HCT116 (cell line): ENCODE results near the gene GSTO2. TPM values are rescaled to one million over a fixed set of nuclear protein-coding genes. Genes with fewer than 3 reads are reported as not detected.

Experiments
- ATAC-seq: fragments of 200-7000 bp; cut with Tn5 transposase; 2 replicates; pipeline ENCODE4 v1.9.1; 2020; ENCODE audit warnings: mild to moderate bottlenecking, moderate library complexity
- BruUV-seq: library from RNA; stranded (reverse); fragments of 400-500 nt; replicated peaks from 2 replicates; lab custom pipeline; 2021; lab: Mats Ljungman, UMichigan
- CTCF ChIA-PET: fragments of 300-600 bp; sonication (Branson Sonifier 250); formaldehyde crosslinking; loops from one replicate; lab custom pipeline; 2021; ENCODE audit warnings: antibody characterized with exemption; lab: Charles Lee
- POLR2A ChIA-PET: fragments of 300-600, 350-600 bp; sonication (Branson Sonifier 250); formaldehyde crosslinking; loops from one replicate; lab custom pipeline; 2021; ENCODE audit warnings: antibody characterized with exemption; lab: Charles Lee
- RAD21 ChIA-PET, 2 experiments: fragments of 300-600 bp; sonication (Branson Sonifier 250); formaldehyde crosslinking; loops; one replicate each; lab custom pipeline; 2023; ENCODE audit warnings: low total read pairs in 2 of 2; ENCODE audit not compliant: uncharacterized antibody in 2 of 2, unreplicated experiment in 2 of 2, low non-redundant PET in 1 of 2; lab: Charles Lee
- DNase-seq: peaks from one replicate; pipeline ENCODE4 v3.0.0-alpha.2; 2010; ENCODE audit warnings: low read depth, low spot score
- H2AFZ ChIP-seq: fragments of 200-600 bp; shearing (Covaris generic), sonication (generic); 2 replicates; pipeline ENCODE4 v1.6.1; 2017; ENCODE audit warnings: low read depth, mixed run types, mixed read lengths, antibody characterized with exemption, low read length; ENCODE audit not compliant: poor library complexity, severe bottlenecking
- H3K27ac ChIP-seq: 2 replicates; pipeline ENCODE4 v1.5.1; 2012; ENCODE audit warnings: low read depth, low read length
- H3K27me3 ChIP-seq: fragments of 200-600 bp; sonication (generic); 2 replicates; pipeline ENCODE4 v1.6.1; 2016; ENCODE audit warnings: mixed run types, low read length, mixed read lengths; ENCODE audit not compliant: insufficient read depth
- H3K36me3 ChIP-seq, 2 experiments: fragments of 200-500 bp in 1 of 2; fragments of 200-600 bp in 1 of 2; sonication (Bioruptor generic) in 1 of 2; sonication (generic) in 1 of 2; 2 replicates each; pipeline versions ENCODE4 v1.5.1 to v1.6.1; 2014 to 2016; ENCODE audit warnings: low read length in 2 of 2, inconsistent platforms in 1 of 2, mixed read lengths in 1 of 2, mixed run types in 1 of 2; ENCODE audit not compliant: insufficient read depth in 2 of 2, control insufficient read depth in 1 of 2
- H3K4me1 ChIP-seq, 2 experiments: fragments of 200-600 bp in 1 of 2; sonication (generic) in 1 of 2; 2 replicates each; pipeline versions ENCODE4 v1.5.1 to v1.6.1; 2012 to 2017; ENCODE audit warnings: low read length in 2 of 2, inconsistent platforms in 1 of 2, mild to moderate bottlenecking in 1 of 2, mixed read lengths in 1 of 2, mixed run types in 1 of 2, moderate library complexity in 1 of 2; ENCODE audit not compliant: insufficient read depth in 2 of 2, control insufficient read depth in 1 of 2
- H3K4me2 ChIP-seq: fragments of 200-600 bp; sonication (generic); 2 replicates; pipeline ENCODE4 v1.6.1; 2017; ENCODE audit warnings: mixed run types, low read length, mixed read lengths
- H3K4me3 ChIP-seq, 2 experiments: fragments of 200-600 bp in 1 of 2; sonication (generic) in 1 of 2; replicated peaks in 1 of 2; 2 replicates each; pipeline ENCODE4 v1.5.1; 2011 to 2016; ENCODE audit warnings: low read length in 2 of 2, control low read depth in 1 of 2, low read depth in 1 of 2, mild to moderate bottlenecking in 1 of 2, mixed read lengths in 1 of 2, mixed run types in 1 of 2
- H3K79me2 ChIP-seq: fragments of 200-600 bp; sonication (generic); 2 replicates; pipeline ENCODE4 v1.6.1; 2017; ENCODE audit warnings: mild to moderate bottlenecking, mixed run types, low read length, moderate library complexity, mixed read lengths; ENCODE audit not compliant: insufficient read depth
- H3K9ac ChIP-seq: fragments of 200-600 bp; sonication (generic); 2 replicates; pipeline ENCODE4 v1.6.1; 2016; ENCODE audit warnings: low read length, mixed read lengths
- H3K9me2 ChIP-seq: fragments of 200-600 bp; sonication (generic), shearing (Covaris generic); 2 replicates; pipeline ENCODE4 v1.6.1; 2017; ENCODE audit warnings: mixed run types, mild to moderate bottlenecking, moderate library complexity; ENCODE audit not compliant: insufficient read depth
- H3K9me3 ChIP-seq, 2 experiments: fragments of 200-500 bp in 1 of 2; fragments of 200-600 bp in 1 of 2; sonication (Bioruptor generic) in 1 of 2; sonication (generic) in 1 of 2; 2 replicates each; pipeline ENCODE4 v1.6.1; 2014 to 2017; ENCODE audit warnings: low read length in 2 of 2, mixed read lengths in 2 of 2, inconsistent platforms in 1 of 2, low read depth in 1 of 2, mild to moderate bottlenecking in 1 of 2, mixed run types in 1 of 2, moderate library complexity in 1 of 2; ENCODE audit not compliant: control insufficient read depth in 1 of 2, insufficient read depth in 1 of 2
- H4K20me1 ChIP-seq: fragments of 200-600 bp; sonication (generic), shearing (Covaris generic); 2 replicates; pipeline ENCODE4 v1.6.1; 2017; ENCODE audit warnings: mixed run types, mild to moderate bottlenecking, moderate library complexity; ENCODE audit not compliant: insufficient read depth
- CBX3 ChIP-seq: IDR thresholded peaks from 2 replicates; pipeline ENCODE4 v1.6.1; 2012; ENCODE audit warnings: low read depth
- ELF1 ChIP-seq: IDR thresholded peaks from 2 replicates; pipeline ENCODE4 v1.6.1; 2012; ENCODE audit warnings: low read depth, borderline replicate concordance
- FOSL1 ChIP-seq: IDR thresholded peaks from 2 replicates; pipeline ENCODE4 v1.6.1; 2012; ENCODE audit warnings: low read depth
- POLR2A ChIP-seq: IDR thresholded peaks from 2 replicates; pipeline ENCODE4 v1.7.0; 2011; ENCODE audit warnings: borderline replicate concordance; ENCODE audit not compliant: insufficient read depth, insufficient read length; ENCODE audit errors: extremely low read depth
- RAD21 ChIP-seq: IDR thresholded peaks from 2 replicates; pipeline ENCODE4 v1.6.1; 2012; ENCODE audit warnings: low read depth, mild to moderate bottlenecking
- intact Hi-C: fragments of 100-400 bp; cut with micrococcal nuclease; formaldehyde crosslinking; loops from 2 replicates; pipeline ENCODE4 v1.10.0; 2022
- total RNA-seq: library from RNA; stranded (reverse); gene quantifications from one replicate; pipeline ENCODE4 v1.2.1, GENCODE V29; 2021; ENCODE audit not compliant: unreplicated experiment
- TF ChIP-seq, protein P1 (sequence below), 3 experiments: fragments of 200-600 bp in 1 of 3; sonication (generic) in 1 of 3; IDR thresholded peaks in 2 of 3; conservative IDR thresholded peaks in 1 of 3; 2 replicates each; pipeline ENCODE4 v1.5.1; 2012 to 2017; ENCODE audit warnings: low read depth in 2 of 3, low read length in 2 of 3, antibody characterized with exemption in 1 of 3, borderline replicate concordance in 1 of 3, control low read depth in 1 of 3, mild to moderate bottlenecking in 1 of 3, mixed read lengths in 1 of 3, mixed run types in 1 of 3, moderate library complexity in 1 of 3; ENCODE audit not compliant: insufficient read depth in 1 of 3
- TF ChIP-seq, protein P2 (sequence below): IDR thresholded peaks from 2 replicates; pipeline ENCODE4 v1.6.1; 2012
- TF ChIP-seq, protein P3 (sequence below): IDR thresholded peaks from 2 replicates; pipeline ENCODE4 v1.6.1; 2012; ENCODE audit warnings: low read depth
- TF ChIP-seq, protein P4 (sequence below): IDR thresholded peaks from 2 replicates; pipeline ENCODE4 v1.6.1; 2011; ENCODE audit warnings: mild to moderate bottlenecking, low read length, moderate library complexity; ENCODE audit not compliant: insufficient replicate concordance; ENCODE audit errors: extremely low read depth

GSTO2 gene
- total RNA-seq, 1 experiment from 2014 or later = 115 TPM

DNA sequence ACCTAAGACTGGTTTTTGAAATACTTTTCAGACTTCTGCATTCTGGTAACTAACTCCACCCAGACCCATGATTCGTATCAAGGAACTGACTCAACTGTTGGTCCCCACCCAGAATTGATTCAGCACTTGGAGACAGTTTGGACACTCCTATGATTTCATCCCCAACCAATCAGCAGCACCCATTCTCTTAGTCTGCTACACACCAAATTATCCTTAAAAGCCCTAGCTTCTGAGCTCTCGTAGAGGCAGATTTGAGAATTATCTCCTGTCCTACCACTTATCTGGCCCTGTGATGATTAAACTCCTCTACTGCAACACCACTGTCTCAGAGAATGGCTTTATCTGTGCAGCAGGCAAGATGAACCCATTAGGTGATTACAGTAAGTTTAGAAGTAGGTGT is 22.0 kb upstream of the GSTO2 start:
- H3K9me3 ChIP-seq = peaks cover 0 to 15% of the 10 kb centered on the region in 2 experiments; a peak in 1 of 4 replicates
- H3K36me3 ChIP-seq = no peaks in the 10 kb centered on the region
- no peak overlapping the region for H3K4me3 ChIP-seq
- TF ChIP-seq CBX3 (peak; percentile 44; the same call in 1 of the 2 replicates), POLR2A (no peak)
- TF ChIP-seq, protein P1, sequence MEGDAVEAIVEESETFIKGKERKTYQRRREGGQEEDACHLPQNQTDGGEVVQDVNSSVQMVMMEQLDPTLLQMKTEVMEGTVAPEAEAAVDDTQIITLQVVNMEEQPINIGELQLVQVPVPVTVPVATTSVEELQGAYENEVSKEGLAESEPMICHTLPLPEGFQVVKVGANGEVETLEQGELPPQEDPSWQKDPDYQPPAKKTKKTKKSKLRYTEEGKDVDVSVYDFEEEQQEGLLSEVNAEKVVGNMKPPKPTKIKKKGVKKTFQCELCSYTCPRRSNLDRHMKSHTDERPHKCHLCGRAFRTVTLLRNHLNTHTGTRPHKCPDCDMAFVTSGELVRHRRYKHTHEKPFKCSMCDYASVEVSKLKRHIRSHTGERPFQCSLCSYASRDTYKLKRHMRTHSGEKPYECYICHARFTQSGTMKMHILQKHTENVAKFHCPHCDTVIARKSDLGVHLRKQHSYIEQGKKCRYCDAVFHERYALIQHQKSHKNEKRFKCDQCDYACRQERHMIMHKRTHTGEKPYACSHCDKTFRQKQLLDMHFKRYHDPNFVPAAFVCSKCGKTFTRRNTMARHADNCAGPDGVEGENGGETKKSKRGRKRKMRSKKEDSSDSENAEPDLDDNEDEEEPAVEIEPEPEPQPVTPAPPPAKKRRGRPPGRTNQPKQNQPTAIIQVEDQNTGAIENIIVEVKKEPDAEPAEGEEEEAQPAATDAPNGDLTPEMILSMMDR (IDR thresholded peaks at IDR 0.05 in 2 of 3, conservative IDR thresholded peaks at IDR 0.05 in 1 of 3; ENCODE audit: borderline replicate concordance in 1 of 3, insufficient read depth in 1 of 3, low read depth in 2 of 3, low read length in 2 of 3) = no peak
- H3K79me2 ChIP-seq = no peaks in the 10 kb centered on the region
- no peak overlapping the region for H2AFZ ChIP-seq
- H3K9me2 ChIP-seq = no peaks in the 10 kb centered on the region
- H3K4me2 ChIP-seq = no peak overlapping the region
- ChIA-PET CTCF (no interaction called here), POLR2A (interaction anchor here (1.4 kb wide), 1 partner anchor 9 kb away, joined by 3 read pairs; no protein-coding TSS in a partner anchor), RAD21 (no interaction called here)
- no peak for ATAC-seq
- no TSS peak for BruUV-seq
- intact Hi-C loops = no loop called here
- no peak overlapping the region for H3K27ac ChIP-seq
- DNase-seq = no peak
- H3K4me1 ChIP-seq = peaks cover 0 to 7% of the 10 kb centered on the region in 2 experiments; a peak in 1 of 4 replicates
- H3K27me3 ChIP-seq = no peaks in the 10 kb centered on the region
- no peaks in the 10 kb centered on the region for H4K20me1 ChIP-seq
- H3K9ac ChIP-seq = no peak overlapping the region

DNA sequence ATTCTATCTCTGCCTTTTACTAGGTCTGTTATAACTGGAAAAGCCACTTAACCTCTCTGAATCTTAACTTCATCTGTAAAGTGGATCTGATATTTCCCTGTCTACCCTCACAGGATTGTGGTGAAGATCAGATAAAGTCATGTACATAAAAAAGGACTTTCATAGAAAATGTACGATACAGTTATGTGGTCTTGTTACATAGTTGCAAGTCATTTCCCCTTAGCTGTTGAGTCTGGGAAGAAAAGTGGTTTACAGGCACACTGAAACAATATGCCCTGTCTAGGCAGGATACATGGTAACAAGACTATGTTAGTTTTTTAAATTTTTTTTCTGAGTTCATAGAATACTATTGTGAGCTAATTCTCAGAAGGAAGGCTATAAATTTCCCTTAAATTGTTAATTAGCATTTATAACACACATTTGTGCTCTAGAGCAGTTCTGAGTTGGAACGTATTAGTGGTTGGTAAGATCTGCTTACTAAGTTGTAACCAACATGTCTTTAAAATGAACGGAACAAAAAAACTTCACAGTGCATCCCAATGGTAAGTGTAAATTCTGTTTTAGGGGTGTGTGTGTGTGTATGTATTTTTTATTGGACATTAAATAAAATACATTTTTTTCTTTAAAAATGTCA is 21.4 kb upstream of the GSTO2 start:
- H3K4me1 ChIP-seq = peaks cover 0 to 7% of the 10 kb centered on the region in 2 experiments; a peak in 1 of 4 replicates
- H2AFZ ChIP-seq = no peak overlapping the region
- H3K4me3 ChIP-seq = no peak overlapping the region
- TF ChIP-seq, protein P2, sequence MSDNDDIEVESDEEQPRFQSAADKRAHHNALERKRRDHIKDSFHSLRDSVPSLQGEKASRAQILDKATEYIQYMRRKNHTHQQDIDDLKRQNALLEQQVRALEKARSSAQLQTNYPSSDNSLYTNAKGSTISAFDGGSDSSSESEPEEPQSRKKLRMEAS = no peak
- TF ChIP-seq ELF1 (no peak), RAD21 (no peak), FOSL1 (no peak), CBX3 (no peak)
- TF ChIP-seq, protein P3, sequence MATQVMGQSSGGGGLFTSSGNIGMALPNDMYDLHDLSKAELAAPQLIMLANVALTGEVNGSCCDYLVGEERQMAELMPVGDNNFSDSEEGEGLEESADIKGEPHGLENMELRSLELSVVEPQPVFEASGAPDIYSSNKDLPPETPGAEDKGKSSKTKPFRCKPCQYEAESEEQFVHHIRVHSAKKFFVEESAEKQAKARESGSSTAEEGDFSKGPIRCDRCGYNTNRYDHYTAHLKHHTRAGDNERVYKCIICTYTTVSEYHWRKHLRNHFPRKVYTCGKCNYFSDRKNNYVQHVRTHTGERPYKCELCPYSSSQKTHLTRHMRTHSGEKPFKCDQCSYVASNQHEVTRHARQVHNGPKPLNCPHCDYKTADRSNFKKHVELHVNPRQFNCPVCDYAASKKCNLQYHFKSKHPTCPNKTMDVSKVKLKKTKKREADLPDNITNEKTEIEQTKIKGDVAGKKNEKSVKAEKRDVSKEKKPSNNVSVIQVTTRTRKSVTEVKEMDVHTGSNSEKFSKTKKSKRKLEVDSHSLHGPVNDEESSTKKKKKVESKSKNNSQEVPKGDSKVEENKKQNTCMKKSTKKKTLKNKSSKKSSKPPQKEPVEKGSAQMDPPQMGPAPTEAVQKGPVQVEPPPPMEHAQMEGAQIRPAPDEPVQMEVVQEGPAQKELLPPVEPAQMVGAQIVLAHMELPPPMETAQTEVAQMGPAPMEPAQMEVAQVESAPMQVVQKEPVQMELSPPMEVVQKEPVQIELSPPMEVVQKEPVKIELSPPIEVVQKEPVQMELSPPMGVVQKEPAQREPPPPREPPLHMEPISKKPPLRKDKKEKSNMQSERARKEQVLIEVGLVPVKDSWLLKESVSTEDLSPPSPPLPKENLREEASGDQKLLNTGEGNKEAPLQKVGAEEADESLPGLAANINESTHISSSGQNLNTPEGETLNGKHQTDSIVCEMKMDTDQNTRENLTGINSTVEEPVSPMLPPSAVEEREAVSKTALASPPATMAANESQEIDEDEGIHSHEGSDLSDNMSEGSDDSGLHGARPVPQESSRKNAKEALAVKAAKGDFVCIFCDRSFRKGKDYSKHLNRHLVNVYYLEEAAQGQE = no peak
- TF ChIP-seq, protein P4, sequence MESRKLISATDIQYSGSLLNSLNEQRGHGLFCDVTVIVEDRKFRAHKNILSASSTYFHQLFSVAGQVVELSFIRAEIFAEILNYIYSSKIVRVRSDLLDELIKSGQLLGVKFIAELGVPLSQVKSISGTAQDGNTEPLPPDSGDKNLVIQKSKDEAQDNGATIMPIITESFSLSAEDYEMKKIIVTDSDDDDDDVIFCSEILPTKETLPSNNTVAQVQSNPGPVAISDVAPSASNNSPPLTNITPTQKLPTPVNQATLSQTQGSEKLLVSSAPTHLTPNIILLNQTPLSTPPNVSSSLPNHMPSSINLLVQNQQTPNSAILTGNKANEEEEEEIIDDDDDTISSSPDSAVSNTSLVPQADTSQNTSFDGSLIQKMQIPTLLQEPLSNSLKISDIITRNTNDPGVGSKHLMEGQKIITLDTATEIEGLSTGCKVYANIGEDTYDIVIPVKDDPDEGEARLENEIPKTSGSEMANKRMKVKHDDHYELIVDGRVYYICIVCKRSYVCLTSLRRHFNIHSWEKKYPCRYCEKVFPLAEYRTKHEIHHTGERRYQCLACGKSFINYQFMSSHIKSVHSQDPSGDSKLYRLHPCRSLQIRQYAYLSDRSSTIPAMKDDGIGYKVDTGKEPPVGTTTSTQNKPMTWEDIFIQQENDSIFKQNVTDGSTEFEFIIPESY = no peak
- TF ChIP-seq, all 23 proteins: peak for 0
- Histone ChIP-seq H4K20me1 (no peaks in the 10 kb centered on the region), H3K9me2 (no peaks in the 10 kb centered on the region), H3K36me3 (no peaks in the 10 kb centered on the region), H3K27me3 (no peaks in the 10 kb centered on the region), H3K4me2 (no peak overlapping the region), H3K79me2 (no peaks in the 10 kb centered on the region), H3K27ac (no peak overlapping the region), H3K9ac (no peak overlapping the region), H3K9me3 (peaks cover 0 to 15% of the 10 kb centered on the region in 2 experiments; a peak in 1 of 4 replicates)
- BruUV-seq = no TSS peak
- ChIA-PET RAD21 (no interaction called here), CTCF (interaction anchor here (1.0 kb wide), 1 partner anchor 108 kb away, joined by 3 read pairs; no protein-coding TSS in a partner anchor), POLR2A (interaction anchor here (1.4 kb wide), 1 partner anchor 10 kb away, joined by 3 read pairs; no protein-coding TSS in a partner anchor)
- no peak for DNase-seq
- intact Hi-C loops = no loop called here
- ATAC-seq = no peak
